ELF-1 (cell line): Measurements from ENCODE around the gene KIF21B.

Experiments
- DNase-seq: peaks from one replicate; pipeline ENCODE4 v3.0.0-alpha.2; 2016; ENCODE audit warnings: low read depth, low spot score

The KIF21B gene

GRCh38 chr1:201023517-201023902, at the start of gene KIF21B:
KIF21B (minus strand) TSS chr1:201023714; CDS start chr1:201023383, 331 bp downstream.
- DNase-seq: peak; percentile 76

GRCh38 chr1:201072922-201073321, 49.4 kb upstream of the KIF21B start:
- no peak for DNase-seq

- DNase-seq: no peak
These were observed 48.6 kb upstream of the KIF21B start for GRCh38 chr1:201072149-201072548.

- DNase-seq: no peak
These were observed 46.1 kb upstream of the KIF21B start for GRCh38 chr1:201069636-201070035.

- DNase-seq: no peak
These were observed 45.5 kb upstream of the KIF21B start for GRCh38 chr1:201068976-201069375.

- no peak for DNase-seq
These were observed 43.5 kb upstream of the KIF21B start for GRCh38 chr1:201066986-201067385.

GRCh38 chr1:201065686-201066085, 42.2 kb upstream of the KIF21B start:
- DNase-seq: no peak

- DNase-seq: no peak
These were observed 41.3 kb upstream of the KIF21B start for GRCh38 chr1:201064806-201065205.

GRCh38 chr1:201063145-201063544, 39.6 kb upstream of the KIF21B start:
- no peak for DNase-seq

GRCh38 chr1:201062511-201063091, 39.1 kb upstream of the KIF21B start:
- peak; percentile 54 for DNase-seq

GRCh38 chr1:201061886-201062285, 38.4 kb upstream of the KIF21B start:
- no peak for DNase-seq

GRCh38 chr1:201061049-201061448, 37.5 kb upstream of the KIF21B start:
- no peak for DNase-seq

- DNase-seq: no peak
These were observed 37.1 kb upstream of the KIF21B start for GRCh38 chr1:201060586-201060985.

- DNase-seq: no peak
These were observed 36.5 kb upstream of the KIF21B start for GRCh38 chr1:201059871-201060555.

- peak; percentile 46 for DNase-seq
These were observed 35.9 kb upstream of the KIF21B start for GRCh38 chr1:201059401-201059800.

GRCh38 chr1:201054091-201054543, 30.6 kb upstream of the KIF21B start:
- DNase-seq: no peak

GRCh38 chr1:201053155-201053860, 29.8 kb upstream of the KIF21B start:
- DNase-seq: no peak

- no peak for DNase-seq
These were observed 27.9 kb upstream of the KIF21B start for GRCh38 chr1:201051399-201051798.

- DNase-seq: no peak
These were observed 27.2 kb upstream of the KIF21B start for GRCh38 chr1:201050515-201051277.

- no peak for DNase-seq
These were observed 25.8 kb upstream of the KIF21B start for GRCh38 chr1:201049248-201049831.

GRCh38 chr1:201048521-201048920, 25.0 kb upstream of the KIF21B start:
- DNase-seq: no peak

- no peak for DNase-seq
These were observed 20.6 kb upstream of the KIF21B start for GRCh38 chr1:201044119-201044518.
